HG02852 (cell line): ENCODE data around the gene MARK3.
"Not testable (repeated sequence)": the region's sequence is repeated elsewhere in the genome, so short reads cannot be mapped to it uniquely, and the experiment has no call there.

ENCODE experiments used
- ATAC-seq: cut with Tn5 transposase; IDR thresholded peaks from one replicate; pipeline ENCODE4 v1.9.1; 2021; ENCODE audit warnings: mild to moderate bottlenecking, moderate library complexity; ENCODE audit not compliant: unreplicated experiment

MARK3 gene

GRCh38 chr14:103524002-103524935, 139.1 kb downstream of the MARK3 start:
- no peak for ATAC-seq

DNA sequence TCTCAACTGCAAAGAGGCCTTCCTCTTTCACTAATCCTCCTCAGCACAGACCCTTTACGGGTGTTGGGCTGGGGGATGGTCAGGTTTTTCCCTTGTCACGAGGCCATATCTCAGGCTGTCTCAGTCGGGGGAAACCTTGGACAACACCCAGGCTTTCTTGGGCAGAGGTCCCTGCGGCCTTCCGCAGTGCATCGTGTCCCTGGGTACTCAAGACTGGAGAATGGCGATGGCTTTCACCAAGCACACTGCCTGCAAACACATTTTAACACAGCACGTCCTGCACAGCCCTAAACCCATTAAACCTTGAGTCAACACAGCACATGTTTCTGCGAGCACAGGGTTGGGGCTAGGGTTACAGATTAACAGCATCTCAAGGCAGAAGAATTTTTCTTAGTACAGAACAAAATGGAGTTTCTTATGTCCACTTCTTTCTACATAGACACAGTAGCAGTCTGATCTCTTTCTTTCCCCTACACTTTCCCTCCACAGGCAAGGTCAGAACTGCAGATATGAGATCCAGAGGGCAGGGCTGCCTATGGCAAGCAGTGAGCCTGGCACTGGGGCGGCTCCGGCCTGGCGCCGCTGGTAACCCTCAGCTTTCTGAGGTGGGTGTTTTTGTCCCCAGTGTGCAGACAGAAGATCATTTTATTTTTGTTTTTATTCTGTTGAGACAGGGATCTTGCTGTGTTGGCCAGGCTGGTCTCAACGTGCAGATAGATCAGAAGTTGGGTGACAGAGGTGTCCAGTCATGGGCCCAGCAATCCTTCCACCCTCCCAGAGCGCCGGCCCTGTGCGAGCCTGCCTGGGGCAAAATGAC, 140.4 kb downstream of the MARK3 start:
- not testable (repeated sequence) for ATAC-seq

GRCh38 chr14:103526247-103526913, 141.2 kb downstream of the MARK3 start:
- ATAC-seq, result no peak

DNA sequence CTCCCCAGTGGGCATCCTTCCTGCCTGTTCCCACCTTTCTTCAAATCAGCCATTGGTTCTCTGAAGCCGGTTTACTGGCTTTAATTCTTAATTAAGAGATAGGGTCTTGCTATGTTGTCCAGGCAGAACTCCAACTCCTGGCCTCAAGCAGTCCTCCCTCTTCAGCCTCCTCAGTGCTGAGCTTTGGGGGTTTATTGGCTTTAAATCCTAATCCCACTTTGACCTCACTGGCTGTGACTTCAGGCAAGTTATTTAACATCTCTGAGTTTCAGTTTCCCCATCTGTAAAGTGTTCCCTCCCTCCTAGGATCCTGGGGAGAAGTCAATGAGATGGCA, 141.7 kb downstream of the MARK3 start:
- no peak for ATAC-seq

- ATAC-seq, result peak; percentile 60
Measured at GRCh38 chr14:103527408-103528145, 142.4 kb downstream of the MARK3 start.

DNA sequence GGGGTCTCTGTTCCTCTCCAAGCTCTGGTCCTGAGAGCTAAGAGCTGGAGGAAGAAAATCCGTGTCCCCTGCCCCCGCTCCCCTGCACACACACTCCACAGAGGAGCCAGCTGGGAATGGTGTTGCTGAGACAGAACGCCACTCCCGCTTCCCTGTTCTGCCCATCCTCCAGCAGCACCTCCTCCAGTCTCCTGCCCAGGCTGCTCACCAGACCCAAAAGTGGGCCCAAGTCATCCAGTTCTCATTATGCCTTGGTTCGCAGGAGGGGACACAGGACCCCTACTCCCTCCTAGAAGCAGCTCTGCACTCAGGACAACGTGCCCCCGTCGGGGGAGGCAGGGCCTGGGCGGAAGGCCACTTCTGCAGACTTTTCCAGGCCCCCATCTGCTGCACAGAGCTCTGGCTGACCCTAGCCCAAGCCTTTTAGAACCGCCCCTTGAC, 143.0 kb downstream of the MARK3 start:
- ATAC-seq, result no peak

DNA sequence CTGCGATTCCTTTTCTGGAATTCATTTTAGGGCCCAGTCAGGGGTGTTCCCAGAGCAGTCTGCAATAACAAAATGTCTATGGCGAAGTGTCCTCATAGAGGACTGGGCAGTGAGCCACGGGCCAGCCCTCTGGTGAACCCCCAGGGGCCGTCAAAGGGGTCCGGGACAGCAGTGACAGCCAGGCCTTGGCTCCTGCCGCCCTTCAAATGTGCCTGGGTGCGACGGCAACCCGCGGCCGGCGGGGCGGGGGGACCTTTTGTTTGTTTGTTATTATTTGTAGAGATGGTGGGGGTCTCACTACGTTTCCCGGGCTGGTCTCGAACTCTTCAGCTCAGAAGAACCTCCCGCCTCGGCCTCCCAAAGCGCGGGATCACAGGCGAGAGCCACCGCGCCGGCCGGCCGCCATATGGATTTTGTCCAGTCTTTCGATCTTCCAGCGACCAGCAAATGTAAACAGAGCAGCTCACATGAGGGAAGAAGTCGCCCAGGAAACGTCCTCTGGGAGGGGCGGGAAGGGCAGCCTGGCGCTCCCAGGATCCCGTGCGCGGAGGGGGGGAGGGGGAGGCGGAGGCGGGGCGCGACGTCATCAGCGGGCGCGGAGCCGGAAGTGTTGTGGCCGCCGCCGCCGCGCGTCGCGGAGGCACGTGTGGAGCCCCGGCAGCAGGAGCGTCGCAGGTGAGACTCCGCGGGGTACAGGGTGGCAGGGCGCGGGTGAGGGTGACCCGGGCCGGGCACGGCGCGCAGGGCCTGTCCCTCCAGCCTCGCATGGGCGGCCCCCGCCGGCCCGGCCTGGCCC, 143.6 kb downstream of the MARK3 start, which contains the start of gene TRMT61A:
TRMT61A (plus strand) TSS at position 610 of the 796 bp plus-strand sequence. CDS start 783 bp downstream, outside the sequence.
- ATAC-seq, result peak; percentile 48

DNA sequence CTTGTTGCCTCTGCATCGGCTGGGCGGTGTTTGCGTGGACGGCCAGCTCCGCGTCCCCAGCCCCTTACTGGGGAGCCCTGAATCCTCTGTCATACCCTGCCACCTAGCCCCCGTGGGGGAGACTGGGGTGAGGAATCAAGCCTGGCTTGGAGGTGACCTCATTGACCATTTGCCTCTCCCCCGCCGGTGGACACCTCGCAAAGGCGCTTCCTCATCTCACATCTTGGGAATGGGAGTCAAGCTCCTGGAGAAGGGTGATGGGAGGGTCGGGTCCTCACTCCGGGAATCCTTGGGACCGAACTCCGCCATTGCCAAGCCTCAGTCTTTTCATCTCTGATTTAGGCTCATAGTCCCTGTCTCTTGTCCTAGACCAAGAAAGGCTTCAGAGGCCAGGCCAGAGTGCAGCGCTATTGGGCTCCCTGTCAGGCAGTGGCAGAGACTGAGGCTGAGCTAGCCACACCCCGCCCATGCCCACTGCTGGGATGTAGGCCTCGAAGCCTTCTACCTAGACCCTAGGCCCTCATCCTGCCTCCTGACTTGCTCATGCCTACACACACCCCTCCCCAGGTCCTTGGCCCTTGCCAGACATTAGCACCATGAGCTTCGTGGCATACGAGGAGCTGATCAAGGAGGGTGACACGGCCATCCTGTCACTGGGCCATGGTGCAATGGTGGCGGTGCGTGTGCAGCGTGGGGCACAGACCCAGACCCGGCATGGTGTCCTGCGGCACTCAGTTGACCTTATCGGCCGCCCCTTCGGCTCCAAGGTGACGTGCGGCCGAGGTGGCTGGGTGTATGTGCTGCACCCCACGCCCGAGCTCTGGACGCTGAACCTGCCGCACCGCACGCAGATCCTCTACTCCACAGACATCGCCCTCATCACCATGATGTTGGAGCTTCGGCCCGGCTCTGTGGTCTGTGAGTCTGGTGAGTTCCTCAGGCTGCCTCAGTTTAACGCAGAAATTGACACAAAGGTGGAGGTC, 144.5 kb downstream of the MARK3 start:
- ATAC-seq, result peak; percentile 9

GRCh38 chr14:103530390-103530789, 145.2 kb downstream of the MARK3 start:
- no peak for ATAC-seq

DNA sequence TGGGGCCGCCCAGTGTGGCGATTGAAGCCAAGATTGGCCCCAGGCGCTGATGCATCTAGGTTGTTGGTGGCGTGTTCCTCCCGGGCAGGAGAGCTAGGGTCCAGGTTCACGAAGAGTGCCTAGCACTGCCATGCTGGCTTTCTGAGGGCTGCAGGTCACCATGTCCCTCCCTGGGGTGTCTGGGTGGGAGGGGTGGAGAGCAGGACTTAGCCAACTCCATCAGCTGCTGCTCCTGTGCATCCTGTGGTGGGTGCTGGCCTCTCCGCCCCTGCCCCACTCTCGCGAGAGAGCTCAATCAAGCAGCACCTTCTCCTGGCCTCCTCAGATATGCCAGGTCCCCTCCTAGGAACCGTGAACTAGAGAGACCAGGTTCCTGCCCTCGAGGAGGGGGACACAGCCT, 145.6 kb downstream of the MARK3 start:
- no peak for ATAC-seq

- ATAC-seq, result no peak
Measured at GRCh38 chr14:103531421-103532215, 146.4 kb downstream of the MARK3 start.

DNA sequence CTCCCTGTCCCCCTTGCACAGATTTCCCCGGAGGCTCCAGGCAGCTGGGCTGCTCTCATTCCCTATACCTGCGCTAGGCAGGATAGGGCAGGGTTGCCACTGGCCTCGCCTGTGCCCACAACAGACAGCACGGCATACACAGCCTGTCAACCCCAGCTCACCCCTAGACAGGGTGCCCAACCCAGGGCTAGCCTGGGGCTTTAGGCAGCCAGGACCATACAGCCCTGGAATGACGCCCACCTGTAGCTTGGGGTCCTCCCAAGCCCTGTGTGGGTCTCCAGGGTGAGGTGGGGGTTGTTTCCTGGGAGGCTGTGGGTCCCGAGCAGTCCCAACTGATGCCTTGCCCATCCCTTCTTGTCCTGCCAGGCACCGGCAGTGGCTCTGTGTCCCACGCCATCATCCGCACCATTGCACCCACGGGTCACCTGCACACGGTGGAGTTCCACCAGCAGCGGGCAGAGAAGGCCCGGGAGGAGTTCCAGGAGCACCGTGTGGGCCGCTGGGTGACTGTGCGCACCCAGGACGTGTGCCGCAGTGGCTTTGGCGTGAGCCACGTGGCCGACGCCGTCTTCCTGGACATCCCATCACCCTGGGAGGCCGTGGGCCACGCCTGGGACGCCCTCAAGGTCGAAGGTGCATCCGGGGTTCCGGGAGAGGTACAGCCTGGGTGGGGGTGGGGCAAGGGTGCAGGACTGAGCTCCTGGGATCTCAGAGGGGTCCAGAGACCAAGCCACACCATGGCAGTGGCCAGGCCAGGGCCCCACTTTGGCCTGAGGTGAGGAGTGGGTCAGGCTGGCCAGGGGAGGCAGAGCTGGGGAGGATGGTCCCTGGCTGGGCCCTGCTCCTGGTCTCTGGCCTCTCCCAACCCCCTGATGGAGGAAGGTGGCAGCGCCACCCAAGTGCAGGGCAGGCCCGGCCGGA, 147.3 kb downstream of the MARK3 start:
- no peak for ATAC-seq

- ATAC-seq, result no peak
Measured at GRCh38 chr14:103533137-103533998, 148.2 kb downstream of the MARK3 start.

DNA sequence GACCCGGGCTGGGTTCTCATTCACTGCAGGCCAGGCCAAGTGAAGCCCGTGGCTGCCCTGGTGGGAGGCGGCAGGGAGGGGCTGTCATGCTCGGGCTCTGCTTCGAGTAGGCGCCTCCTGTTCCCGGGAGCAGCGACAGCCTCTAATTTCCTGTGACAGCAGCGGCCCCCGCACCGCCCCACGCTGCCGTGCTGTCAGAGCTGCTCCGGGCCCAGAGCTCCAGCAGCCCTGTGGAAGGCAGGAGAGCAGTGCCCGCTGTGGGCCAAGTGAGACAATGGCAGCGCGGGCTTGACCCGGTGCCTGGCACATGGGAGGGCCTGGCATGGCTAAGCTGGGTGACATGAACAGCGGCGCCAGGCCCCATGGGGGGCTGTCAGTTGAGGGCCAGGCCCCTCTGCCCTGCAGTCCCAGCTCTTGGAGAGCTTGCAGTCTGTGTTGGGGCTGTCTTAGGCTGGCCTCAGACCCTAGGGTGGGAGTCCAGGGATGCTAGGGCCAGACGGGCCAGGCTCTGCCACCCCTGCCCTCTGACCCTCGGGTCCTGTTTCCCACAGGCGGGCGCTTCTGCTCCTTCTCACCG, 148.9 kb downstream of the MARK3 start:
- no peak for ATAC-seq

DNA sequence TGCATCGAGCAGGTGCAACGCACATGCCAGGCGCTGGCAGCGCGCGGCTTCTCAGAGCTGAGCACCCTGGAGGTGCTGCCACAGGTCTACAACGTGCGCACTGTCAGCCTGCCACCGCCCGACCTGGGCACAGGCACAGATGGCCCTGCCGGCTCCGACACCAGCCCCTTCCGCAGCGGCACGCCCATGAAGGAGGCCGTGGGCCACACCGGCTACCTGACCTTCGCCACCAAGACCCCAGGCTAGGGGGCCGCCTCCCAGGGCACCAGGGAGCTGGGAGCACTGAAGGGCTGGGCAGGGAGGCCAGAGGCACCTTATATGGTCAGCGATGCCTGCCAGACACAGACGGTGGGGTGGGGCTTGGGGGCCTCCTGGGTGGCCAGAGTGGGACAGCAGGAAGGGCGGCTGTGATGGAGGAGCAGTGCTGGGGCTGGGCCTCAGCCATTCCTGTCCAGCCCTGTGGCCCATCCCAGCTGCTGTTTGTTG, 149.4 kb downstream of the MARK3 start:
- no peak for ATAC-seq
